NCI-H1092 treated with DMSO at 0.1 percent for 48 hours (cell line): Measurements from ENCODE around the gene CELSR1.
A peak's percentile ranks its signal among the peaks of the same experiment; 100 is the strongest.

Experiments used
- DNase-seq: peaks from one replicate; lab custom pipeline; 2025; lab: John Stamatoyannopoulos, UW

The CELSR1 gene

GRCh38 chr22:46575911-46576555 is 38.6 kb upstream of the CELSR1 start:
- DNase-seq, result no peak

- no peak for DNase-seq
Measured at GRCh38 chr22:46574993-46575910, 37.8 kb upstream of the CELSR1 start.

DNA sequence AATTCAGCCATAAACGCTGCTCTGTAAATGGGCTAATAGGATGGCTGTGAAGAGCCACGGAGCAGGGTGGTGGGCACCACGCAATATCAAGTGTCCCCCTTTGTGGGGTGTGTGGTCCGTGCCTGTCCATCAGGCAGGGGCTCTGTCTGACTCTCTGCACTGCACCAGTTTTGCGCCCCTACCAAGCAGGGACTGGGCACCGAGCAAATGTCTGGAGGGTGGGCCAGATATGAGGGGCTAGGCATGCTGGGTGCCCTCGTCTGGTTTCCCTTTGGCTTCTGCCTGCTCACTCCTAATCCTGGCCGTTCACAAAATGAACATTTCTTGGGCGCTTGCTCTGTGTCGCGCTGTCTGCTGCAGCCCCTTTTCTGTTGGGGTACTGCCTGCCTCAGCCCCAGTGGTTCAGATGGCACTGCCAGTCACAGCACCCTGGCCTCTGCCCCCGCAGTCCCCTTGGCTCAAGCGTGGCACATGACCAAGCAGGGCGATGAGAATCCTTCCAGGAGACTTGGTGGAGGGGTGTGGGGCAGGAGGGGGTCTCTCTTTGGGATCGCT is 37.1 kb upstream of the CELSR1 start:
- no peak for DNase-seq

GRCh38 chr22:46573781-46574437 is 36.5 kb upstream of the CELSR1 start:
- no peak for DNase-seq

DNA sequence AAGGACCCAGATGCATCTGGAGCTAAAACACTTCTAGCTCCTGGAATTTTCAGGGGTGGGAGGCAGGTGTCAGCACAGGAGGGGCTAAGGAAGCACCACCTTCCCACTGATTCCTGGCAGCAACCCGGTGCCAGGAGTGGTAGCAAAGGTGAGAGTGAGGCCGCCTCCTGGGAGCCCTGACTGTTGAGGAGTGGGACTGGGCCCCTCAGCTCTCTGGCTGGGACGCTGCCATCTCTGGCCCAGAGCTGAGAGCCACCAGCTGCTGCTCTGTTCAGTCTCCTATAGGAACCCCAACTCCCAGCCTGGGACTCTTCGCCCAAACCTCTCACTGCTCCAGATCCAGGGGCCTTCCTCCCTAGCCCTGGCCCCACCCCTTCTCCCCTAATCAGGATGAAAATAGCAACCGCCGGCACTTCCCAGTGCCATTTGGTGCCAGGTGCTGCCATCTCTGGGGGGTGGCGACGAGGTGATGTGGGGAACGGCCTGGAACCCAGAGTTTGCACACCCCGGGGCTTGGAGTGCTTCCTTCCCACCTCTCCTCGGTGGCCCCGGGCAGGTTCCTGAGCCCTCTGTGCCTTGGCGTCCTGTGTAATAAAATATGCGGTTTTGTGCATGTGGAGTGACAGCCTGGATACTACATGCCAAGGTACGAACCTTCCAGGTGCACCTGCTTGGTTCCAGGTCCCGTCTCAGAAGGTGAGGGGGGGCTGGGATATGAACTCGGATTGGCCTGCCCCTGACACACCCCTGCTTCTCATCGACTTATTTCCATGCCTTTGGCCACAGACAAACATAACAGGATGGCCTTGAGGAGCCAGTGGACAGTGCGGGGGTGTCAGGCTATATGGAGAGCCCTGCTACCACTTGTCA is 35.7 kb upstream of the CELSR1 start:
- DNase-seq, result no peak

DNA sequence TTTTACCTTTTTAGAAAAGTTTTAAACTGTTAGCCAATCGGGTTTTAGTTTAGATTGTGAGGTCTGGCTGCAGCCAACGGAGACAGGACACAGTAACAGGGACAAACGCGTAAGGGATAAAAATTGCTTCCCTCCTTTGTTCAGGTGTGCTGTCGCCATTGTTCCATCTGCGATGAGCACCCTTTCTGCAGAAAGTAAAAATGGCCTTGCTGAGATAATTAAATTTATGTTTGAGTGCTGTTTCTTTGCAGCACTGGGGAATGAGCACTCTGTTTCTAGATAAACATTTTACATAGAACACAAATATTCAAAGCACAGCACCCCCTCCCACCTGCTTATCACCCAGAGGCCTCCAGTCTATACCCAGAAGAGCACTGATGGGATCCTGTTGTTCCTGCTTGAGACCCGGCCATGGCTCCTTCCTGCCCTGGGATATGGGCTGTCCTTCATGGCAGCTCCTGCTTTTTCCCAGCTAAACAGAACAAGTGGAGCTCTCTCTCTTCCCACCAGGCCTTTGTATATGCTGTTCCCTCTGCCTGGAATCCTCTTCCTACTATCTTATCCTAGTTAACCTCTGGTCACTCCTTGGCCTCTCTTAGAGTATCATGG is 34.3 kb upstream of the CELSR1 start:
- DNase-seq, result no peak

- DNase-seq, result no peak
Measured at GRCh38 chr22:46569848-46570695, 32.7 kb upstream of the CELSR1 start.

- DNase-seq, result no peak
Measured at GRCh38 chr22:46569055-46569847, 31.8 kb upstream of the CELSR1 start.

GRCh38 chr22:46568102-46568809 is 30.8 kb upstream of the CELSR1 start:
- DNase-seq, result no peak

DNA sequence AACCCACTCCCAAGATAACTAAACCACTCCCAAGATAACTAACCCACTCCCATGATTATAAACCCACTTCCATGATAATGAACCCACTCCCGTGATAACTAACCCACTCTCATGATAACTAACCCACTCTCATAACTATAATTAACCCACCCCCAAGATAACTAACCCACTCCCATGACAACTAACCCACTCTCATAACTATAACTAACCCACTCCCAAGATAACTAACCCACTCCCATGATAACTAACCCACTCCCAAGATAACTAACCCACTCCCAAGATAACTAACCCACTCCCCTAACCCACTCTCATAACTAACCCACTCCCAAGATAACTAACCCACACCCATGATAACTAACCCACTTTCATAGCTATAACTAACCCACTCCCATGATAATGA is 30.1 kb upstream of the CELSR1 start:
- DNase-seq, result no peak

GRCh38 chr22:46564084-46564714 is 26.8 kb upstream of the CELSR1 start:
- DNase-seq, result no peak

DNA sequence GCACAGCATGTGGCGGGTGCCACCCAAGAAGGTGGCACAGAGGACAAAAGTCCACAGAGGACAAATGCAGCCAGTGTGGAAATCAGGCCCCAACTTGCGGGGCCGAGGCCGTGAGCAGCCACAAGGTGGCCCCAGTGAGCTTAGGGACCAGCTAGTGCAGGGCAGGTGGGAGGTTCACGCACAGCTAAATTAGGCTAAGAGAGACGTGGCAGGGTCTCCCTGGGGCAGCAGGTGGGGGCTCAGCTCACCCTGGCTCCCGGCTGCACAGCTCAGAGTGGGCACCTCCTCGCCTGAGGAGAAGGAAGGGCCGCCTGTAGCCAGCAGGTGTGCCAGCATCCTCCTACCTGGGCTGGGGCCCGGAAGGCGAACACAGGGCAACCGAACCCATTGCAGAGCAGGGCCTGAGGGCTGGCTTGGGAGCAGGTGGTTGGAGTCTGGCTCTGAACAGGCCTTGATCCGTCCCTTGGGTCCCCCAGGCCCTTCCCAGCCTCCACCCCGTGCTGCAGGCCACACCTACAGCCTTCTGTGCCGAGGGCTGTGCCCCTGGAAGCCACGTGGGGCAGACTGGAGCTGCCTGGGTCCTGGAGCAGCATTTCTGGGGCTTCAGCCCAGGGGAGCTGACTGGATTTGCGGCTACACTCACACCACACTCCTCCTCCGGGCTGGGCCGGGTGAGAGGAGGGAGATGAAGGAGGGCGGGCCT is 26.1 kb upstream of the CELSR1 start:
- peak; percentile 35 for DNase-seq

GRCh38 chr22:46561435-46561905 is 24.1 kb upstream of the CELSR1 start:
- DNase-seq, result no peak

DNA sequence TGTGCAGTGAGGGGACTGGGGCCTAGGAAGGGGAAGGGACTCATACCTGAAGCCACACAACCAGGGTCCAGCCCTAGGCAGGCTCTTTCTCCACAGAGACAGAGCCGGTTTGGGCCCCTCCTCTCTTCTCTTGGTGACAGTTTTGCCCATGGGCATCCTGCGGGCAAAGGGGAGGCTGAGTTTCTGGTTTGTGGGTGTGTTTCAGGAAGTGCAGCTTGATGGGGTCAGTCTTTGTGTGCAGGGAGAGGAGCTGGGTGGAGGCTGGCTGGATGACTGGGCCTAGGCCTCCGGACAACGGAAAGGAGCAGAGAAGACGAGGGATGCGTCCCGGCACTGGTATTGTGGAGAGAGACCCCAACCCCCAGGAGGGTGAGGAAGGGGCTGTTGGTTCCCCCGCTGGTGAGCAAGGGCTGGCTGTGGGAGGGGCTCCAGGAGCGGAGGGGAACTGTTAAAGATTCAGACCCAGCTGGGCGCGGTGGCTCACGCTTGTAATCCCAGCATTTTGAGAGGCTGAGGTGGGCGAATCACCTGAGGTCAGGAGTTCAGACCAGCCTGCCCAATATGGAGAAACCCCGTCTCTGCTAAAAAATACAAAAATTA is 23.4 kb upstream of the CELSR1 start:
- DNase-seq, result no peak

DNA sequence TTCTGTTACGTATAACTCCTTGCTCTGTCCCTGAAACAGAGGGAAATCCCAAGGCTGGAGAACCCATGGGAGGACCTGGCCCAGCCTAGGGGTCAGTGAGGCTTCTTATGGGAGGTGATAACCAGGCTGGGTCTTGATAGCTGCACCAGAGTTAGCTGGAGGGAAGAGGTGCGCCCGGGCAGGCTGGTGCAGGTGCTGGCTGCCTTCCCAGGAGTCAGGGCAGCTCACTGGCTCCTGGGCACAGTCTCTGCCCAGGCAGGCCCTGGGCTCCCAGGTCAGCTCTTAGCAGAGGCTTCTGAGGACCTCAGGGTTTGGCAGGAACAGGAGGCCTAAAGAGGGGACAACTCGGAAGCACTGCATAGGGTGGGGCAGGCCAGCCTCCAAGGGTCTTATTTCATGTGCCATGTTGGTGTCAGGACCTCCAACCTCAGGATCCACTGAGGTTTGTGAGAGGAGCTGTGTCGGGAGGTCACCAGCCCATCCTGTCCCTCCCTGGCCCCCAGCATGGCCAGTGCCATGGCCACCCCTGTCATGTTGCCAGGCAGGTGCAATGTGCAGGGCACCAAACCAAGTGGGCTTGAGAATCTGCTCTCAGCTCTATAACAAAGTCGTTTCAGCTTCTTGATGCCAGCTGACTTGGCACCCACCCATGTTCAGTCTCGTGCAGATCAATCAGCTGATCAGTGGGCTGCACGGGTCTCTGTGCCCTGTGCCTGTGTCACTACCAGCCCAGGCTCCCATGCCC is 20.5 kb upstream of the CELSR1 start:
- no peak for DNase-seq

- DNase-seq, result no peak
Measured at GRCh38 chr22:46556775-46557174, 19.4 kb upstream of the CELSR1 start.
